ENCODE measurements around the gene TSPEAR.

GRCh38 chr21:44603109-44603875 lies 108.1 kb downstream of the TSPEAR start:
- no peak for TF ChIP-seq POLR2A (IDR thresholded peaks at IDR 0.05)
- TF ChIP-seq, protein P1, sequence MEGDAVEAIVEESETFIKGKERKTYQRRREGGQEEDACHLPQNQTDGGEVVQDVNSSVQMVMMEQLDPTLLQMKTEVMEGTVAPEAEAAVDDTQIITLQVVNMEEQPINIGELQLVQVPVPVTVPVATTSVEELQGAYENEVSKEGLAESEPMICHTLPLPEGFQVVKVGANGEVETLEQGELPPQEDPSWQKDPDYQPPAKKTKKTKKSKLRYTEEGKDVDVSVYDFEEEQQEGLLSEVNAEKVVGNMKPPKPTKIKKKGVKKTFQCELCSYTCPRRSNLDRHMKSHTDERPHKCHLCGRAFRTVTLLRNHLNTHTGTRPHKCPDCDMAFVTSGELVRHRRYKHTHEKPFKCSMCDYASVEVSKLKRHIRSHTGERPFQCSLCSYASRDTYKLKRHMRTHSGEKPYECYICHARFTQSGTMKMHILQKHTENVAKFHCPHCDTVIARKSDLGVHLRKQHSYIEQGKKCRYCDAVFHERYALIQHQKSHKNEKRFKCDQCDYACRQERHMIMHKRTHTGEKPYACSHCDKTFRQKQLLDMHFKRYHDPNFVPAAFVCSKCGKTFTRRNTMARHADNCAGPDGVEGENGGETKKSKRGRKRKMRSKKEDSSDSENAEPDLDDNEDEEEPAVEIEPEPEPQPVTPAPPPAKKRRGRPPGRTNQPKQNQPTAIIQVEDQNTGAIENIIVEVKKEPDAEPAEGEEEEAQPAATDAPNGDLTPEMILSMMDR (IDR thresholded peaks at IDR 0.05) = no peak

All from right lobe of liver (tissue), 4 donors.